ENCODE results near the gene NR1D2. TPM values are rescaled to one million over a fixed set of nuclear protein-coding genes. Genes with fewer than 3 reads are reported as not detected.
A peak's percentile ranks its signal among the peaks of the same experiment; 100 is the strongest.

Gene NR1D2
- total RNA-seq, 4 donors from 2014 or later = 27.3 to 68.2 (median 52.8) TPM

- no peak overlapping the region for H3K4me3 ChIP-seq
- H3K36me3 ChIP-seq = no peaks in the 10 kb centered on the region
- 59 to 78% methylated on average over 2 of the region's 2 CpGs for WGBS, 2 donors
- H3K4me1 ChIP-seq = peaks cover 0 to 10% (median 0%) of the 10 kb centered on the region in 4 donors
- no peak for DNase-seq (ENCODE audit: low spot score in 2 of 2)
- H3K9me3 ChIP-seq = no peaks in the 10 kb centered on the region
- H3K27me3 ChIP-seq = no peaks in the 10 kb centered on the region
- no peak for TF ChIP-seq POLR2A (IDR thresholded peaks at IDR 0.05)
- no peak for TF ChIP-seq CTCF (IDR thresholded peaks at IDR 0.05)
- TF ChIP-seq EP300 (IDR thresholded peaks at IDR 0.05) = no peak
- H3K27ac ChIP-seq = no peak overlapping the region
Measured at GRCh38 chr3:24012589-24013269, 67.6 kb downstream of the NR1D2 start.

GRCh38 chr3:24017305-24017704 lies 72.2 kb downstream of the NR1D2 start:
- H3K9me3 ChIP-seq = no peaks in the 10 kb centered on the region

GRCh38 chr3:24018784-24019570 lies 73.9 kb downstream of the NR1D2 start:
- Histone ChIP-seq H3K27ac (no peak overlapping the region), H3K9me3 (no peaks in the 10 kb centered on the region), H3K36me3 (no peaks in the 10 kb centered on the region), H3K4me3 (no peak overlapping the region), H3K27me3 (no peaks in the 10 kb centered on the region), H3K4me1 (peaks cover 0 to 10% (median 0%) of the 10 kb centered on the region in 4 donors)
- no peak for DNase-seq (ENCODE audit: low spot score in 2 of 2)
- WGBS, 2 donors = 87 to 95% methylated on average over 19 to 24 of the region's 26 CpGs
- TF ChIP-seq CTCF (IDR thresholded peaks at IDR 0.05) (no peak), POLR2A (IDR thresholded peaks at IDR 0.05) (no peak), EP300 (IDR thresholded peaks at IDR 0.05) (no peak)

More at GRCh38 chr3:24017305-24017704, 72.2 kb downstream of the NR1D2 start:
- H3K27me3 ChIP-seq = no peaks in the 10 kb centered on the region
- peak in 1 of 2 donors; percentile 10 for DNase-seq (ENCODE audit: low spot score in 2 of 2)
- H3K27ac ChIP-seq = no peak overlapping the region
- H3K36me3 ChIP-seq = no peaks in the 10 kb centered on the region
- no peak overlapping the region for H3K4me3 ChIP-seq
- TF ChIP-seq CTCF (IDR thresholded peaks at IDR 0.05) (no peak), POLR2A (IDR thresholded peaks at IDR 0.05) (no peak), EP300 (IDR thresholded peaks at IDR 0.05) (no peak)
- H3K4me1 ChIP-seq = peaks cover 0 to 10% (median 0%) of the 10 kb centered on the region in 4 donors

GRCh38 chr3:24019585-24019984 lies 74.5 kb downstream of the NR1D2 start:
- H3K9me3 ChIP-seq = no peaks in the 10 kb centered on the region
- TF ChIP-seq EP300 (IDR thresholded peaks at IDR 0.05) (no peak), POLR2A (IDR thresholded peaks at IDR 0.05) (no peak), CTCF (IDR thresholded peaks at IDR 0.05) (no peak)
- no peak overlapping the region for H3K27ac ChIP-seq
- 84 to 88% methylated on average over 4 of the region's 4 CpGs for WGBS, 2 donors
- H3K36me3 ChIP-seq = no peaks in the 10 kb centered on the region
- H3K27me3 ChIP-seq = no peaks in the 10 kb centered on the region
- no peak for DNase-seq (ENCODE audit: low spot score in 2 of 2)
- H3K4me1 ChIP-seq = peaks cover 0 to 10% (median 0%) of the 10 kb centered on the region in 4 donors
- H3K4me3 ChIP-seq = no peak overlapping the region
